C4-2B (cell line): ENCODE measurements around the gene LTB4R2.

Source experiments
- CTCF ChIP-seq: fragments of 450-650 bp; conservative IDR thresholded peaks from 2 replicates; pipeline ENCODE4 v1.5.1; 2017; ENCODE audit warnings: mild to moderate bottlenecking
- ZFX ChIP-seq: fragments of 450-650 bp; IDR thresholded peaks from 2 replicates; pipeline ENCODE4 v1.6.1; 2017

GRCh38 chr14:24269368-24269767 is 40.6 kb upstream of the LTB4R2 start:
- no peak for TF ChIP-seq CTCF
- no peak for TF ChIP-seq ZFX
